ENCODE data around the gene ANK2. TPM values are rescaled to one million over a fixed set of nuclear protein-coding genes. Genes with fewer than 3 reads are reported as not detected.

Gene ANK2
- total RNA-seq, 2 donors from 2014 or later, result 21.3 to 81.6 TPM

DNA sequence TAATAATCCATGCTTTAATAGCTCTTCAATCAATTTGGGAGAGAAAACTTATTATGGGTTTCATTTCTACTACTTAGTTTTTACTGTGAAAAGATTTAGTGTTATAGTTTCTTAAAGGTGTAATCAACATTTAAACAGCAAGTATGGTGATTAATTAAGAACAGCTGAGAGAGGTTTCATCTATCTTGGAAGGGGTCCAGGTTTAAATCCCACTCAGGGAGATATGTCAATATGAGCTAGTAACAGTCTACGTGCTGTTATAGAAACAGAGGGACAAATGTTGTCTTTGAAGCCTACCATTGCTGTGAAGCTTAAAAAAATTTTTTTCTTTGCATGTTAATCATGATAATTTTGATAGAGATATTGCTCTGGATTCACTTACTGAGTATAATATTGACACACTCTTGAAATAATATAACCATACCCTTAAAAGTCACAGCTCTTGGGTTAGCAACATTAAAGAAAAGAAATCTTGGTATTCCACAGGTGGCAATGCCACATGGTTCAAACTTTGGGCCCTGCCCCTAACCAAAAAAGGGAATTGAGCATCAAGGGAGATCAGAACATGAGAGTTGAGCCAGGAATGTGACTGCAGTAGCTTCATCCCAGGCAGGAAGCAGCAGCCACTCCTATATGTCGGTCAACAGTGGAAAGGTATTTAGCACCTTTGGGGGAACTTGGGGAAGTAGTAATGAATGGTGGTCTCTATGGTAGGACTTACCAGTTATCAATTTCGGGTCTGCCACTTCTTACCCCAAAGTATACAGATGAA, 107.8 kb downstream of the ANK2 start:
- no peak for DNase-seq (ENCODE audit: low spot score)
- Histone ChIP-seq H3K36me3 (no peaks in the 10 kb centered on the region), H3K27ac (no peak overlapping the region), H3K27me3 (replicated peaks; ENCODE audit: insufficient read depth) (no peaks in the 10 kb centered on the region), H3K4me3 (no peak overlapping the region), H3K9me3 (no peaks in the 10 kb centered on the region), H3K4me1 (ENCODE audit: control insufficient read depth in 1 of 2, low read depth in 2 of 2) (peaks cover 0 to 3% of the 10 kb centered on the region in 2 donors)
- no peak for ATAC-seq (ENCODE audit: insufficient number of reproducible peaks, low FRiP score, low read depth)
- TF ChIP-seq, protein P1, sequence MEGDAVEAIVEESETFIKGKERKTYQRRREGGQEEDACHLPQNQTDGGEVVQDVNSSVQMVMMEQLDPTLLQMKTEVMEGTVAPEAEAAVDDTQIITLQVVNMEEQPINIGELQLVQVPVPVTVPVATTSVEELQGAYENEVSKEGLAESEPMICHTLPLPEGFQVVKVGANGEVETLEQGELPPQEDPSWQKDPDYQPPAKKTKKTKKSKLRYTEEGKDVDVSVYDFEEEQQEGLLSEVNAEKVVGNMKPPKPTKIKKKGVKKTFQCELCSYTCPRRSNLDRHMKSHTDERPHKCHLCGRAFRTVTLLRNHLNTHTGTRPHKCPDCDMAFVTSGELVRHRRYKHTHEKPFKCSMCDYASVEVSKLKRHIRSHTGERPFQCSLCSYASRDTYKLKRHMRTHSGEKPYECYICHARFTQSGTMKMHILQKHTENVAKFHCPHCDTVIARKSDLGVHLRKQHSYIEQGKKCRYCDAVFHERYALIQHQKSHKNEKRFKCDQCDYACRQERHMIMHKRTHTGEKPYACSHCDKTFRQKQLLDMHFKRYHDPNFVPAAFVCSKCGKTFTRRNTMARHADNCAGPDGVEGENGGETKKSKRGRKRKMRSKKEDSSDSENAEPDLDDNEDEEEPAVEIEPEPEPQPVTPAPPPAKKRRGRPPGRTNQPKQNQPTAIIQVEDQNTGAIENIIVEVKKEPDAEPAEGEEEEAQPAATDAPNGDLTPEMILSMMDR (IDR thresholded peaks at IDR 0.05), result no peak

DNA sequence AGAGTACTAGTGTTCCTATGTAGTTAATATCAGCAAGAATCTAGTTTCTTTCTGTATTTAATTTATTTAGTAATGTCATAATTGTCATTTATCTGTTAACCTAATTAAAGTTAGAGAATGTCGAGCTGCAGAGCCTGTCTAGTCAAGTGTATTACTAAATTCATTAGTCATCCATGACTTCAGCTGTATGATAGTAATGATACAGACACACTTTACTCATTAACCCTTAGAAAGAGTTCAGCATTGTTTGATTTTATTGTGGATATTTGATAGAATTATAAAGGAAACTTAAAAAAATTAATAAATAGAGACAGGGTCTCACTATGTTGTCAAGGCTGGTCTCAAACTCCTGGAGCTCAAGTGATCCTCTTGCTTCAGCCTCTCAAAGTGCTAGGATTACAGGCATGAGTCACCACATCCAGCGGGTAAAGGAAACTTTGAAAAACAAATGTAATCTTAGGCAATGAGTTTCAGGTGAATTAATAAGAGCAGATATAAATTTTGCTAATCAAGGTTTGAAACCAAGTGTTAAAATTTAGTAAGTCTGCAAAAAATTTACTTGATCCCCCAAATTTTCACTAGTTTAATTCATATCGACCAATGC, 110.6 kb downstream of the ANK2 start:
- Histone ChIP-seq H3K27me3 (replicated peaks; ENCODE audit: insufficient read depth) (no peaks in the 10 kb centered on the region), H3K27ac (no peak overlapping the region), H3K9me3 (no peaks in the 10 kb centered on the region), H3K4me1 (ENCODE audit: control insufficient read depth in 1 of 2, low read depth in 2 of 2) (peaks cover 0 to 3% of the 10 kb centered on the region in 2 donors), H3K36me3 (no peaks in the 10 kb centered on the region), H3K4me3 (no peak overlapping the region)
- DNase-seq (ENCODE audit: low spot score) (no peak), ATAC-seq (ENCODE audit: insufficient number of reproducible peaks, low FRiP score, low read depth) (no peak)
- TF ChIP-seq, protein P1 (IDR thresholded peaks at IDR 0.05), result no peak

DNA sequence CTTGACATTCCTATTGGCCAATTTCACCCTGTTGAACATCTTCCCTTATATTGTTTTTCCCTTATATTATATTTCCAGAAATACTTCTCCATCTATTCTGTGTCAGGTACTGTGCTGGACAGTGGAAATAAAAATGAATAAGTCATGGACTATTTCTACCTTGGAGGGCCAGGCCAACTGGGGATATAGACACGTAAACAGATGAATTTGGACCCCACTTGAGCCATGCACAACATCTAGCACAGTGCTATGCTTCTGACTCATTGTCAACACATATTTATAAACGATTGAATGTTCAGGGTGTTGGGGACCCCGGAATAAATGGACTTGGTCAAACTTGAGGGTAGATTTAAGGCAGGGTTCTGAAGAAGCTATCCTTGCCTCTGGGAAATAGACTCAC, 111.1 kb downstream of the ANK2 start:
- no peak for ATAC-seq (ENCODE audit: insufficient number of reproducible peaks, low FRiP score, low read depth)
- H3K4me3 ChIP-seq, result no peak overlapping the region
- no peaks in the 10 kb centered on the region for H3K9me3 ChIP-seq
- DNase-seq (ENCODE audit: low spot score), result no peak
- no peaks in the 10 kb centered on the region for H3K36me3 ChIP-seq
- TF ChIP-seq, protein P1 (IDR thresholded peaks at IDR 0.05), result no peak
- no peaks in the 10 kb centered on the region for H3K27me3 ChIP-seq (replicated peaks; ENCODE audit: insufficient read depth)
- peaks cover 0 to 3% of the 10 kb centered on the region in 2 donors for H3K4me1 ChIP-seq (ENCODE audit: control insufficient read depth in 1 of 2, low read depth in 2 of 2)
- H3K27ac ChIP-seq, result no peak overlapping the region

DNA sequence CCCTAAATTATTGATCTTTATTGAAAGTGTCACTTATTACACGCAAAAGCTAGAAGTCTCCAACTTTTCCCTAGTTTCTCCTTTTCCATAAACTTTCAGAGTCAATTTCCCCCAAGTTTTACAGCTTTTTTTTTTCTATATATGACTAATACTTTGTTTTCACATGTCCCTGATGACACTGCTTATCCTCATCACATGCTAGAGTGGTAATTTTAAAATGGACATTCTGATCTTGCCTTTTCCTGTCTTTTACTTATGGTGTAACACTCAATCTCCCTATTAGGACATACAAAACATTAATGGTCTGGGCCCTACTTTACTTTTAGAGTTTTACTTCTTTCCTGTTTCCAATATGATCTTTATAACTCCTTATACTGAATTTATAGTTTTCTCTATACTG, 112.6 kb downstream of the ANK2 start:
- no peak for DNase-seq (ENCODE audit: low spot score)
- Histone ChIP-seq H3K27me3 (replicated peaks; ENCODE audit: insufficient read depth) (no peaks in the 10 kb centered on the region), H3K36me3 (no peaks in the 10 kb centered on the region), H3K9me3 (no peaks in the 10 kb centered on the region), H3K27ac (no peak overlapping the region), H3K4me3 (no peak overlapping the region), H3K4me1 (ENCODE audit: control insufficient read depth in 1 of 2, low read depth in 2 of 2) (peaks cover 0 to 3% of the 10 kb centered on the region in 2 donors)
- ATAC-seq (ENCODE audit: insufficient number of reproducible peaks, low FRiP score, low read depth), result no peak
- TF ChIP-seq, protein P1 (IDR thresholded peaks at IDR 0.05), result no peak

DNA sequence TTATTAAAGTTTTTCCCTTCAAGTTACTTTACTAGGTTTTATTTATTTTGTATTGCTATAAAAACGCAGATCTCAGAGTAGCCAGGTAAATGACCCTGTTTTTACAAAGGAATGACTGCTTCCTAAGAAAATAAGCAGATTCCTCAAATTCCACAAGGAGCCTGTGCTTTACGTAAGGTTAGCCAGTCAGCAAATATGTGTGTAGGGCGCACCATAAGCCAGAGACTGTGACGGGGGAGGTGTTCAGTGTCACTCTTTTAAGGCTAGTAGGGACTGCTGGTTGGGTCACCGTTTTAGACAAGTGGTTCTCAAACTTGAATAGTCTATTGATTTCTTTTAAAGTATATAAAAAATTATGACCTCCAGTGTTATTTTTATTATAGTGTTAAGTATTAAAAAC, 119.9 kb downstream of the ANK2 start:
- Histone ChIP-seq H3K27ac (no peak overlapping the region), H3K4me3 (no peak overlapping the region), H3K9me3 (no peaks in the 10 kb centered on the region), H3K27me3 (replicated peaks; ENCODE audit: insufficient read depth) (no peaks in the 10 kb centered on the region), H3K36me3 (no peaks in the 10 kb centered on the region), H3K4me1 (ENCODE audit: control insufficient read depth in 1 of 2, low read depth in 2 of 2) (no peaks in the 10 kb centered on the region)
- DNase-seq (ENCODE audit: low spot score) (no peak), ATAC-seq (ENCODE audit: insufficient number of reproducible peaks, low FRiP score, low read depth) (no peak)
- TF ChIP-seq, protein P1 (IDR thresholded peaks at IDR 0.05), result no peak
